ENCODE results near the gene HNRNPC. TPM values are rescaled to one million over a fixed set of nuclear protein-coding genes. Genes with fewer than 3 reads are reported as not detected.
A peak's percentile ranks its signal among the peaks of the same experiment; 100 is the strongest.
"Not testable (repeated sequence)": the region's sequence is repeated elsewhere in the genome, so short reads cannot be mapped to it uniquely, and the experiment has no call there.

The HNRNPC gene
- total RNA-seq, 1 donor from 2014 or later: 1,872 TPM

- no peaks in the 10 kb centered on the region for H3K9me3 ChIP-seq (ENCODE audit: low read depth)
- H3K27me3 ChIP-seq: no peaks in the 10 kb centered on the region
- no peak overlapping the region for H3K27ac ChIP-seq
- H4K20me1 ChIP-seq (ENCODE audit: low read depth): peaks cover 94% of the 10 kb centered on the region
- H3K9me3 Mint-ChIP-seq: no peaks in the 10 kb centered on the region
- H3K27ac Mint-ChIP-seq: no peak overlapping the region
- H3K4me1 Mint-ChIP-seq: no peaks in the 10 kb centered on the region
- peaks cover 84% of the 10 kb centered on the region for H3K79me2 ChIP-seq (ENCODE audit: low read depth)
- peaks cover 65% of the 10 kb centered on the region for H3K36me3 ChIP-seq
- H3K4me3 Mint-ChIP-seq: no peak overlapping the region
- peaks cover 39% of the 10 kb centered on the region for H3K36me3 Mint-ChIP-seq
- no peaks in the 10 kb centered on the region for H3K27me3 Mint-ChIP-seq (ENCODE audit: insufficient read depth, low read depth)
- H3K4me2 ChIP-seq: no peak overlapping the region
- TF ChIP-seq EZH2 (IDR thresholded peaks at IDR 0.05) (no peak), CTCF (IDR thresholded peaks at IDR 0.05) (no peak), EZH2phosphoT487 (IDR thresholded peaks at IDR 0.05) (no peak)
- no peak overlapping the region for H3K9ac ChIP-seq
- no peak overlapping the region for H2AFZ ChIP-seq (replicated peaks)
- DNase-seq (ENCODE audit: low spot score): no peak
- peaks cover 16% of the 10 kb centered on the region for H3K4me1 ChIP-seq
- no peak overlapping the region for H3K4me3 ChIP-seq
- peaks cover 83% of the 10 kb centered on the region for H3F3A ChIP-seq (ENCODE audit: low read depth)
These were observed 55.6 kb downstream of the HNRNPC start for GRCh38 chr14:21213652-21214051.

- H3K27me3 ChIP-seq; H2AFZ ChIP-seq (replicated peaks); DNase-seq (ENCODE audit: low spot score); H3K9me3 ChIP-seq (ENCODE audit: low read depth); H3K27ac ChIP-seq; H3K4me1 Mint-ChIP-seq; H3K4me2 ChIP-seq; H3K4me3 ChIP-seq; H3K27me3 Mint-ChIP-seq (ENCODE audit: insufficient read depth, low read depth); H3K4me3 Mint-ChIP-seq; H3K9ac ChIP-seq; H3K27ac Mint-ChIP-seq; H3K9me3 Mint-ChIP-seq: not testable (repeated sequence)
- Histone ChIP-seq H3K4me1 (peaks cover 24% of the 10 kb centered on the region), H4K20me1 (ENCODE audit: low read depth) (peaks cover 94% of the 10 kb centered on the region), H3K79me2 (ENCODE audit: low read depth) (peaks cover 75% of the 10 kb centered on the region), H3K36me3 (peaks cover 69% of the 10 kb centered on the region), H3F3A (ENCODE audit: low read depth) (peaks cover 89% of the 10 kb centered on the region)
- peaks cover 43% of the 10 kb centered on the region for H3K36me3 Mint-ChIP-seq
These were observed 56.4 kb downstream of the HNRNPC start for GRCh38 chr14:21212824-21213223.

- no peaks in the 10 kb centered on the region for H3K27me3 Mint-ChIP-seq (ENCODE audit: insufficient read depth, low read depth)
- Histone ChIP-seq H3K4me3 (no peak overlapping the region), H3K79me2 (ENCODE audit: low read depth) (peaks cover 62% of the 10 kb centered on the region), H3K27ac (peak overlapping the region; percentile 44), H3K4me2 (no peak overlapping the region), H3K36me3 (peaks cover 63% of the 10 kb centered on the region), H3K27me3 (no peaks in the 10 kb centered on the region), H3K4me1 (peaks cover 37% of the 10 kb centered on the region), H2AFZ (replicated peaks) (no peak overlapping the region), H3F3A (ENCODE audit: low read depth) (peaks cover 89% of the 10 kb centered on the region), H3K9me3 (ENCODE audit: low read depth) (no peaks in the 10 kb centered on the region), H3K9ac (no peak overlapping the region), H4K20me1 (ENCODE audit: low read depth) (peaks cover 94% of the 10 kb centered on the region)
- H3K27ac Mint-ChIP-seq: no peak overlapping the region
- no peaks in the 10 kb centered on the region for H3K4me1 Mint-ChIP-seq
- no peak overlapping the region for H3K4me3 Mint-ChIP-seq
- H3K36me3 Mint-ChIP-seq: peaks cover 50% of the 10 kb centered on the region
- TF ChIP-seq EZH2phosphoT487 (IDR thresholded peaks at IDR 0.05) (no peak), CTCF (IDR thresholded peaks at IDR 0.05) (no peak), EZH2 (IDR thresholded peaks at IDR 0.05) (no peak)
- no peaks in the 10 kb centered on the region for H3K9me3 Mint-ChIP-seq
- DNase-seq (ENCODE audit: low spot score): no peak
These were observed 57.7 kb downstream of the HNRNPC start for GRCh38 chr14:21211509-21211908.

GRCh38 chr14:21210023-21210422 is 59.2 kb downstream of the HNRNPC start:
- TF ChIP-seq EZH2phosphoT487 (IDR thresholded peaks at IDR 0.05) (no peak), EZH2 (IDR thresholded peaks at IDR 0.05) (no peak), CTCF (IDR thresholded peaks at IDR 0.05) (no peak)
- no peaks in the 10 kb centered on the region for H3K4me1 Mint-ChIP-seq
- Histone ChIP-seq H3K4me1 (peaks cover 39% of the 10 kb centered on the region), H3F3A (ENCODE audit: low read depth) (peaks cover 89% of the 10 kb centered on the region), H3K9me3 (ENCODE audit: low read depth) (no peaks in the 10 kb centered on the region), H3K36me3 (peaks cover 57% of the 10 kb centered on the region), H3K79me2 (ENCODE audit: low read depth) (peaks cover 47% of the 10 kb centered on the region), H3K27ac (peak overlapping the region; percentile 25), H3K4me2 (no peak overlapping the region), H3K4me3 (no peak overlapping the region), H3K9ac (peak overlapping the region; percentile 2), H4K20me1 (ENCODE audit: low read depth) (peaks cover 94% of the 10 kb centered on the region), H3K27me3 (no peaks in the 10 kb centered on the region), H2AFZ (replicated peaks) (no peak overlapping the region)
- H3K9me3 Mint-ChIP-seq: no peaks in the 10 kb centered on the region
- H3K27me3 Mint-ChIP-seq (ENCODE audit: insufficient read depth, low read depth): peaks cover 2% of the 10 kb centered on the region
- peaks cover 59% of the 10 kb centered on the region for H3K36me3 Mint-ChIP-seq
- no peak for DNase-seq (ENCODE audit: low spot score)
- H3K27ac Mint-ChIP-seq: no peak overlapping the region
- H3K4me3 Mint-ChIP-seq: no peak overlapping the region

All from neural progenitor cell (in vitro differentiated cells).